Mesothelial cell of epicardium (in vitro differentiated cells): ENCODE results near the gene TXNL4B. TPM values are rescaled to one million over a fixed set of nuclear protein-coding genes. Genes with fewer than 3 reads are reported as not detected.

Experiments
- DNase-seq, 2 experiments: peaks; one replicate each; pipeline ENCODE4 v3.0.0; 2021; ENCODE audit warnings: low spot score in 2 of 2; ENCODE audit not compliant: unreplicated experiment in 2 of 2
- H3K27ac Mint-ChIP-seq: 2 replicates; pipeline ENCODE4 v1.8.0; 2021; ENCODE audit warnings: mixed read lengths
- H3K27me3 Mint-ChIP-seq: 2 replicates; pipeline ENCODE4 v1.8.0; 2021; ENCODE audit warnings: low read depth, mixed read lengths
- H3K36me3 Mint-ChIP-seq: 2 replicates; pipeline ENCODE4 v1.8.0; 2021; ENCODE audit warnings: mixed read lengths
- H3K4me1 Mint-ChIP-seq: 2 replicates; pipeline ENCODE4 v1.8.0; 2021; ENCODE audit warnings: mixed read lengths
- H3K4me3 Mint-ChIP-seq: 2 replicates; pipeline ENCODE4 v1.8.0; 2021; ENCODE audit warnings: mild to moderate bottlenecking, moderate library complexity, mixed read lengths
- H3K9me3 Mint-ChIP-seq: 2 replicates; pipeline ENCODE4 v1.8.0; 2021; ENCODE audit warnings: mixed read lengths
- total RNA-seq: library from RNA; stranded (reverse); gene quantifications from 3 replicates; pipeline ENCODE4 v1.2.1, GENCODE V29; 2021
- TF ChIP-seq, protein P1 (sequence below): fragments of 200-600 bp; sonication (generic); IDR thresholded peaks from one replicate; pipeline ENCODE4 v1.5.0; 2021; ENCODE audit warnings: antibody characterized with exemption; ENCODE audit not compliant: unreplicated experiment

The TXNL4B gene
- total RNA-seq, 1 donor from 2014 or later, result 17.6 TPM

DNA sequence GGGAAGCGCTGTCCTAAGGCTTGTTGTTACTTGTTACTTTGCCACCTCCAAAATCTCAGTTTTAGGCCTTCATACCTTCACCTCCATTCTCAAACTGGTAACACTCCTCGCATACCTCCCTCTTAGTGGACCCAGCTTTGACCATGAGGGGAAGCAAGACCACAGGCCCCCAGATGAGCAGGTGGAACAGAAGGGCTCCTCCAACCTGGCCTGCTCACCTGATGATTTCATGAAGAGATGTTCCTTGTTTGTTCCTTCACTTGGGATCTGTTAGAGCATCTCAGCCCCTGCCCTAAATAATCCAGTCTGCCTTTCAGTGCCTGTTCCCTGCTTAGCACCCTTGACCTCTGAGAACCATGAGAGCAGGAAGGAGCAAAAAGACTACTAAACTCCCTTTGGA is 28.9 kb upstream of the TXNL4B start:
- Mint-ChIP-seq H3K36me3 (peaks cover 2% of the 10 kb centered on the region), H3K27me3 (no peaks in the 10 kb centered on the region), H3K4me1 (peaks cover 3% of the 10 kb centered on the region), H3K9me3 (no peaks in the 10 kb centered on the region), H3K4me3 (no peak overlapping the region), H3K27ac (no peak overlapping the region)
- no peak for DNase-seq
- TF ChIP-seq, protein P1, sequence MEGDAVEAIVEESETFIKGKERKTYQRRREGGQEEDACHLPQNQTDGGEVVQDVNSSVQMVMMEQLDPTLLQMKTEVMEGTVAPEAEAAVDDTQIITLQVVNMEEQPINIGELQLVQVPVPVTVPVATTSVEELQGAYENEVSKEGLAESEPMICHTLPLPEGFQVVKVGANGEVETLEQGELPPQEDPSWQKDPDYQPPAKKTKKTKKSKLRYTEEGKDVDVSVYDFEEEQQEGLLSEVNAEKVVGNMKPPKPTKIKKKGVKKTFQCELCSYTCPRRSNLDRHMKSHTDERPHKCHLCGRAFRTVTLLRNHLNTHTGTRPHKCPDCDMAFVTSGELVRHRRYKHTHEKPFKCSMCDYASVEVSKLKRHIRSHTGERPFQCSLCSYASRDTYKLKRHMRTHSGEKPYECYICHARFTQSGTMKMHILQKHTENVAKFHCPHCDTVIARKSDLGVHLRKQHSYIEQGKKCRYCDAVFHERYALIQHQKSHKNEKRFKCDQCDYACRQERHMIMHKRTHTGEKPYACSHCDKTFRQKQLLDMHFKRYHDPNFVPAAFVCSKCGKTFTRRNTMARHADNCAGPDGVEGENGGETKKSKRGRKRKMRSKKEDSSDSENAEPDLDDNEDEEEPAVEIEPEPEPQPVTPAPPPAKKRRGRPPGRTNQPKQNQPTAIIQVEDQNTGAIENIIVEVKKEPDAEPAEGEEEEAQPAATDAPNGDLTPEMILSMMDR, result no peak

DNA sequence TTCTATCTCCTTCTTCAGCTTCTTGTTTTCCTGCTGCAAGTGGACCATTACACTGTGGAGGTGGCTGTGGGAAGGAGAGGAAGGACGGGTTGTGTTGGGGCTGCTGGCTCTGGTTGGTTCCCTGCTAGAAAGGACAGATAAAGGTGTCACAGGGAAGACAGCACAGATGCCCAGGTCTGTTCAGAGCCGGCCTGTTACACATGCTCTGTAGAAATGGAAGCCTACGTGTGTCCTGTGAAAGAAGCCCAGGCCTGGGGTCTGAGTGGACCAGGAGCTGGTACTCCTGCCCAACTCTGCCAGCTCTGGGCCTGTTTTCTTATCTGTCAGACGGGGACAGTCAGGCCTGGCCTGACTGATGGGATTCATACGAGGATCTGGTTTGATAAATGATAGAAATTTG is 26.6 kb upstream of the TXNL4B start:
- peaks cover 1% of the 10 kb centered on the region for H3K4me1 Mint-ChIP-seq
- H3K27me3 Mint-ChIP-seq, result no peaks in the 10 kb centered on the region
- TF ChIP-seq, protein P1, result no peak
- DNase-seq, result no peak
- H3K27ac Mint-ChIP-seq, result no peak overlapping the region
- H3K36me3 Mint-ChIP-seq, result peaks cover 15% of the 10 kb centered on the region
- H3K9me3 Mint-ChIP-seq, result peaks cover 11% of the 10 kb centered on the region
- no peak overlapping the region for H3K4me3 Mint-ChIP-seq

DNA sequence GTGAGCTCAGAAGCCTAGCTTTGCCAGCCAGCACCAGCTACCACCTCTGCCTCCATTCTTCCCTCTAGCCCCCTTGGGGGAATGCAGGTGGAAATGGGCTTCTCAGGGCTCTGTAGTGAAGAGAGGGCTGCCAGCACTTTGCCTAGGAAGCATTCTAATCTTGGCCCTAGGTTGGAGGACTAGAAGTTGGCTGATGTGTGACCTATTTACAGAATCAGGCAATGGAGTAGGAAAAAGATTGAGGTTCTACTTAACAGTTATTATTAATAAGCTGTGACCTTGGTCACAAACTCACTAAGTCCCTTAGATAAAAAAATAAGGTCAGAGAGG is 20.2 kb upstream of the TXNL4B start:
- Mint-ChIP-seq H3K27ac (no peak overlapping the region), H3K9me3 (peaks cover 16% of the 10 kb centered on the region), H3K4me1 (no peaks in the 10 kb centered on the region), H3K4me3 (no peak overlapping the region), H3K36me3 (peaks cover 45% of the 10 kb centered on the region), H3K27me3 (no peaks in the 10 kb centered on the region)
- TF ChIP-seq, protein P1, result no peak
- no peak for DNase-seq

DNA sequence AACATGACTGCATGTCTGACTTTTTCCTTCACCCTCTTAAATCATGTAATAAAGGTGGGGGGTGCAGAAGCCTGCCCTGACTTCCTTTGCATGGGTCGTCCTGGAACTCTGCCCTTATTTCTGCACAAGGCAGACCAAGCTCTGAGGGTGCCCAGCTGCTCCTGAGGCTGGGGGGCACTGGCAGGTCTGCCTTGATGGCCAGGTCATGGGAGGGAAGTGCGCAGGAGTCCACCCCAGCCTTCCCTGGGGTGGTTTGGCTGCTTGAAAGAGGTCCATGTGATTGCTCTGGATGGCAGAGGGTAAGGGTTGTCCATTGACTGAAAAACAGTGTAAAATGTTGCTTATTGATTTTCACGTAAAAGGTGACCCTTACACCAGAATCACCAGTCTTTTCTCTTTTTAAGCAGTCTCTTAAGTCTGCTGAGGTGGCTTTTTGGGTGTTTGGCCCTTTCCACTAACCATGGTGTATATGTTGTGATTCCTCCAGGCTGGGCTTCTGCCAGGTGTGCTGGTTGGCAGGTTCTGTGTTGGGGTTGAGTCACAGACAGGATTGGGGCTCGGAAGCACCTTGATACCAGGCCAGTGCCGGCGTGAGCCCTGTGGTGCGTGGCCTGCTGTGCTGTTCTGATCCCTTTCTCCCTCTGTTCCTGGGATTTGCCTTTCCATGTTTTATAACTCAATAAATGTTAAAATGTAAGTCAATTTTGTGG is 19.6 kb upstream of the TXNL4B start:
- DNase-seq, result no peak
- TF ChIP-seq, protein P1, result no peak
- Mint-ChIP-seq H3K27ac (no peak overlapping the region), H3K27me3 (no peaks in the 10 kb centered on the region), H3K4me1 (no peaks in the 10 kb centered on the region), H3K9me3 (peaks cover 16% of the 10 kb centered on the region), H3K36me3 (peaks cover 46% of the 10 kb centered on the region), H3K4me3 (no peak overlapping the region)

DNA sequence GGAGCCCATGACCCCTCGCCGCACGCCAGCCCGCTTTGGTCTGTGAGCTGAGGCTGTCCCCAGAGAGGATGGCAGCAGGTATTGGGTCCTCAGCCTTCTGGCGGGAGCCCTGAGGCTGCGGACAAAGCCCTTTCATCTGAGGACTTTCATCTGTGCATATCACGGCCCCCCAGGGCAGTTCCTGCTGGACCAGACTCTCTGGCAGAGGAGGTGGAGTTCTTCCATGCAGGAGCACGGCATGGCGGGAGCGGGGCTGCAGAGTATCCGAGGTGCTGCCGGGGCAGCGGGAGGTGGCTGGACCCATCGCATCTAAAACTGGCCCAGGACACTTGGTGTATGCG is 19.0 kb upstream of the TXNL4B start:
- peaks cover 16% of the 10 kb centered on the region for H3K9me3 Mint-ChIP-seq
- no peak overlapping the region for H3K27ac Mint-ChIP-seq
- H3K4me3 Mint-ChIP-seq, result no peak overlapping the region
- peaks cover 51% of the 10 kb centered on the region for H3K36me3 Mint-ChIP-seq
- H3K4me1 Mint-ChIP-seq, result no peaks in the 10 kb centered on the region
- TF ChIP-seq, protein P1, result no peak
- H3K27me3 Mint-ChIP-seq, result no peaks in the 10 kb centered on the region
- no peak for DNase-seq
